Bronchial epithelial cell (primary cell): Measurements from ENCODE around the gene ZNF862. TPM values are rescaled to one million over a fixed set of nuclear protein-coding genes. Genes with fewer than 3 reads are reported as not detected.
"Not testable (repeated sequence)": the region's sequence is repeated elsewhere in the genome, so short reads cannot be mapped to it uniquely, and the experiment has no call there.

Experiments used
- DNase-seq: peaks from one replicate; pipeline ENCODE4 v3.0.0-alpha.2; 2010; ENCODE audit warnings: low read depth
- FAIRE-seq: peaks from 2 replicates; lab custom pipeline; 2011; peaks lifted over from hg19 to GRCh38; lab: Jason Lieb, UNC
- H3K27me3 ChIP-seq: 2 replicates; pipeline ENCODE4 v1.5.1; 2011; ENCODE audit warnings: low read length; ENCODE audit not compliant: control insufficient read depth, insufficient read depth
- H3K36me3 ChIP-seq: 2 replicates; pipeline ENCODE4 v1.5.1; 2011; ENCODE audit warnings: low read length; ENCODE audit not compliant: control insufficient read depth, insufficient read depth
- H3K4me3 ChIP-seq: 2 replicates; pipeline ENCODE4 v1.5.1; 2011; ENCODE audit warnings: mild to moderate bottlenecking, low read depth, low read length, control low read depth
- total RNA-seq: library from RNA; depleted of rRNA; stranded (reverse); fragments of >200 nt; gene quantifications from 2 replicates; pipeline ENCODE4 v1.2.1, GENCODE V29; 2014

ZNF862 gene
- total RNA-seq, 1 donor from 2014 or later, result 5.0 TPM

DNA sequence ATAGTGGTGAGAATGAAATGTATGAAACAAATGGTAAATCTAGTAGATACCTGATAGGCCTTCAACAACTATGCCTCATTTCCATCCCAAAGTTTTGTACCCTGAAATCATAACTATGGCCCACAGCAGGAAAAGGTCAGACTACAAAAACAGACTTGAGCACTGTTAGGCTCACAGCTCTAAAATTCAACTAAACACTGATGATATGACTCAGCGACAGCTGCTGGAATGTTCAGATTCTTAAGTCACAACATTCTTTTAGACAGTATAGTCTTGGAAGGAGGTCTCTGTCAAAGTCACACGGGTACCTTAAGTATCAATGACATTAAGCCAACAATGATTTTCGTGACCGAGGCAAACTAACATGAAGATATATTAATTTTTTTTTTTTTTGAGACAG, 74.0 kb downstream of the ZNF862 start:
- H3K27me3 ChIP-seq, H3K4me3 ChIP-seq, DNase-seq, H3K36me3 ChIP-seq, FAIRE-seq: not testable (repeated sequence)

Other genes with a start within 250 kb of the ZNF862 start
- gene ZNF467, start 64.8 kb upstream of the ZNF862 start, total RNA-seq, result 0.26 and 3.5 TPM in 2 replicates
- gene ATP6V0E2, start 35.6 kb downstream of the ZNF862 start, total RNA-seq, result 1.6 and 2.6 TPM in 2 replicates